Body of pancreas (tissue), 4 donors: ENCODE results near the gene CYP4A11.
"Not testable (repeated sequence)": the region's sequence is repeated elsewhere in the genome, so short reads cannot be mapped to it uniquely, and the experiment has no call there.

Source experiments
- CTCF ChIP-seq, 7 experiments: fragments of 450-650 bp in 4 of 7; fragments of 200-600 bp in 3 of 7; sonication (generic) in 3 of 7; IDR thresholded peaks; one replicate each; pipeline ENCODE4 v1.5.1; 2016 to 2019; ENCODE audit warnings: antibody characterized with exemption in 7 of 7
- POLR2A ChIP-seq, 3 donors: fragments of 450-650 bp; IDR thresholded peaks; one replicate each; pipeline ENCODE4 v1.6.1; 2016; ENCODE audit warnings: antibody characterized with exemption in 3 of 3, mild to moderate bottlenecking in 2 of 3

DNA sequence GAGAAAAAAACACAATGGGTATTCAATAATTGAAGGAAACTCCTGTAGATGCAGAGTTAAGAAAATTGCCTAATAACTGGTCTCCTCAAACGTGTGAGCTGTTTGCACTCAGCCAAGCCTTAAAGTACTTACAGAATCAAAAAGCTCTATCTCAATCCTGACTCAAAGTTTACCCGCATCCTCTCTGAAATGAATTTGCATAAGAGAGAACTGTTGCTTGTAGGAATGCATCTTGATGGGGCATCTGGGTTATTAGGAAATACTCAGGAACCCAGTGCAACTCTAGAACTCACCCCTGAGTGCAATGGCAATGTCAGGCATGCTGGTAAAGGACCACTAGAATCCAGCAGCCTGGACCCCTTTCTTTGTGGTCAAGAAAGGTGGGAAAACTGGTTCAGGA lies 12.6 kb upstream of the CYP4A11 start:
- not testable (repeated sequence) for TF ChIP-seq CTCF, POLR2A (IDR thresholded peaks at IDR 0.05)
